ENCODE results near the gene SAA2.
"Not testable (repeated sequence)": the region's sequence is repeated elsewhere in the genome, so short reads cannot be mapped to it uniquely, and the experiment has no call there.

Gene SAA2

DNA sequence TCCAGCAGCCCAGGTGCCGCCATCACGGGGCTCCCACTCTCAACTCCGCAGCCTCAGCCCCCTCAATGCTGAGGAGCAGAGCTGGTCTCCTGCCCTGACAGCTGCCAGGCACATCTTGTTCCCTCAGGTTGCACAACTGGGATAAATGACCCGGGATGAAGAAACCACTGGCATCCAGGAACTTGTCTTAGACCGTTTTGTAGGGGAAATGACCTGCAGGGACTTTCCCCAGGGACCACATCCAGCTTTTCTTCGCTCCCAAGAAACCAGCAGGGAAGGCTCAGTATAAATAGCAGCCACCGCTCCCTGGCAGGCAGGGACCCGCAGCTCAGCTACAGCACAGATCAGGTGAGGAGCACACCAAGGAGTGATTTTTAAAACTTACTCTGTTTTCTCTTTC, 17.5 kb upstream of the SAA2 start, which contains the start of gene SAA1:
Gene SAA1, plus strand, starts transcription at position 316 of the 400 bp plus-strand sequence. CDS start 624 bp downstream, outside the sequence.
- H3K4me3 ChIP-seq (ENCODE audit: low read depth, low read length) = no peak within 1 kb of the TSS
- TF ChIP-seq, protein P1, sequence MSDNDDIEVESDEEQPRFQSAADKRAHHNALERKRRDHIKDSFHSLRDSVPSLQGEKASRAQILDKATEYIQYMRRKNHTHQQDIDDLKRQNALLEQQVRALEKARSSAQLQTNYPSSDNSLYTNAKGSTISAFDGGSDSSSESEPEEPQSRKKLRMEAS (IDR thresholded peaks at IDR 0.05; ENCODE audit: low read depth, low read length) = no peak
- TF ChIP-seq, protein P2, sequence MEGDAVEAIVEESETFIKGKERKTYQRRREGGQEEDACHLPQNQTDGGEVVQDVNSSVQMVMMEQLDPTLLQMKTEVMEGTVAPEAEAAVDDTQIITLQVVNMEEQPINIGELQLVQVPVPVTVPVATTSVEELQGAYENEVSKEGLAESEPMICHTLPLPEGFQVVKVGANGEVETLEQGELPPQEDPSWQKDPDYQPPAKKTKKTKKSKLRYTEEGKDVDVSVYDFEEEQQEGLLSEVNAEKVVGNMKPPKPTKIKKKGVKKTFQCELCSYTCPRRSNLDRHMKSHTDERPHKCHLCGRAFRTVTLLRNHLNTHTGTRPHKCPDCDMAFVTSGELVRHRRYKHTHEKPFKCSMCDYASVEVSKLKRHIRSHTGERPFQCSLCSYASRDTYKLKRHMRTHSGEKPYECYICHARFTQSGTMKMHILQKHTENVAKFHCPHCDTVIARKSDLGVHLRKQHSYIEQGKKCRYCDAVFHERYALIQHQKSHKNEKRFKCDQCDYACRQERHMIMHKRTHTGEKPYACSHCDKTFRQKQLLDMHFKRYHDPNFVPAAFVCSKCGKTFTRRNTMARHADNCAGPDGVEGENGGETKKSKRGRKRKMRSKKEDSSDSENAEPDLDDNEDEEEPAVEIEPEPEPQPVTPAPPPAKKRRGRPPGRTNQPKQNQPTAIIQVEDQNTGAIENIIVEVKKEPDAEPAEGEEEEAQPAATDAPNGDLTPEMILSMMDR (IDR thresholded peaks at IDR 0.05; ENCODE audit: low read depth, low read length) = no peak
- TF ChIP-seq POLR2A (IDR thresholded peaks at IDR 0.05; ENCODE audit: extremely low read depth, insufficient read length) (no peak), MYC (IDR thresholded peaks at IDR 0.05; ENCODE audit: low read depth, low read length) (no peak)
- DNase-seq (ENCODE audit: low read depth) = no peak

DNA sequence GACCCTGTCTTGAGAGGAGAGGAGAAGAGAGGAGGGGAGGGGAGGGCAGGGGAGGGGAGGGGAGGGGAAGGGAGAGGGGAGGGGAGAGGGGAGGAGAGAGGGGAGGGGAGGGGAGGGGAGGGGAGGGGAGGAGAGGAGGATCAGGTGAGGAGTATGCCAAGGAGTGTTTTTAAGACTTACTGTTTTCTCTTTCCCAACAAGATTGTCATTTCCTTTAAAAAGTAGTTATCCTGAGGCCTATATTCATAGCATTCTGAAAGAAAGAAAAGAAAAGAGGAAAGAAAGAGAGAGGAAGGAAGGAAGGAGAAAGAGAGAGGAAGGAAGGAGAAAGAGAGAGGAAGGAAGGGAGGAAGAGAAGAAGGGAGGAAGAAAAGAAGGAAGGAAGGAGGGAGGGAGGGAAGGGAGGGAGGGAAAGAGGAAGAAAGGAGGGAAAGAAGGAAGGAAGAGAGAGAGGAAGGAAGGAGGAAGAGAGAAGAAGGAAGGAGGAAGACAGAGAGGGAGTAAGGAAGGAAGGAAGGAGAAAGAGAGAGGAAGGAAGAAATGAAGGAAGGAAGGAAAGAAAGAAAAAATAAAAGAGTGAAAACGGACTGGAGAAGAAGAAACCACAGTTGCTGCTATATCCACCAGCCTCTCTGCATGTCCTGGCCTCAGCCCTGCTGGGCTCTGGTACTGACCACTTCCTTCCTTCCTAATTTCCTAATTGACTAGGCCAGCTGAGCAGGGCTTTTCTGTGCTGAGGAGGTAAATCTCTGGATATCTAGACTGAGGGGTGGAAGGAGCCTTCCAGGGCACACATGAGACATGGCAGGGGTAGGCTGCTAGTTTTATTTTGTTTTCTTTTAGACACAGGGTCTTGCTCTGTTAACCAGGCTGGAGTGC, 16.4 kb upstream of the SAA2 start:
- H3K4me3 ChIP-seq (ENCODE audit: low read depth, low read length) = no peak overlapping the region
- no peak for DNase-seq (ENCODE audit: low read depth)
- TF ChIP-seq, protein P1 (IDR thresholded peaks at IDR 0.05; ENCODE audit: low read depth, low read length) = no peak
- TF ChIP-seq POLR2A (IDR thresholded peaks at IDR 0.05; ENCODE audit: extremely low read depth, insufficient read length) = no peak
- TF ChIP-seq, protein P2 (IDR thresholded peaks at IDR 0.05; ENCODE audit: low read depth, low read length) = no peak
- TF ChIP-seq MYC (IDR thresholded peaks at IDR 0.05; ENCODE audit: low read depth, low read length) = no peak

DNA sequence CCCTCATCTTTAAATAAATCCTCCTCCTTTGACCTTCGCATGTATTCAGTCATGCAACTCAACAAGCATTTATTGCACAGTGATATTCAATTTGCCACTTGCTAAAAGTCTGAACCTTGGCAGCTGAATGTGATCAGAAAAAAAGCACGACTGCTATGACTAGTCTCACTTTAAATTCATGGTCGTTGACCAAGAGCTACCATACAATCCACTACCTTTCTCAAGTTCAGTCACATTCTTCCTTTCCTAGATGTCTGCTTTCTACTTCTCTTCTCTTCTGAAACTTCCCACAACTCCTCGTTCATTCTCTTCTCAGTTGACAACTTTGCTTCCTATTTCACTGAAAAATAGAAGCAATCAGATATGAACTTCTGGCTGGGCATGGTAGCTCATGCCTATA, 15.6 kb upstream of the SAA2 start:
- DNase-seq (ENCODE audit: low read depth) = no peak
- no peak overlapping the region for H3K4me3 ChIP-seq (ENCODE audit: low read depth, low read length)
- no peak for TF ChIP-seq POLR2A (IDR thresholded peaks at IDR 0.05; ENCODE audit: extremely low read depth, insufficient read length)
- TF ChIP-seq, protein P1 (IDR thresholded peaks at IDR 0.05; ENCODE audit: low read depth, low read length) = no peak
- TF ChIP-seq, protein P2 (IDR thresholded peaks at IDR 0.05; ENCODE audit: low read depth, low read length) = no peak
- TF ChIP-seq MYC (IDR thresholded peaks at IDR 0.05; ENCODE audit: low read depth, low read length) = no peak

DNA sequence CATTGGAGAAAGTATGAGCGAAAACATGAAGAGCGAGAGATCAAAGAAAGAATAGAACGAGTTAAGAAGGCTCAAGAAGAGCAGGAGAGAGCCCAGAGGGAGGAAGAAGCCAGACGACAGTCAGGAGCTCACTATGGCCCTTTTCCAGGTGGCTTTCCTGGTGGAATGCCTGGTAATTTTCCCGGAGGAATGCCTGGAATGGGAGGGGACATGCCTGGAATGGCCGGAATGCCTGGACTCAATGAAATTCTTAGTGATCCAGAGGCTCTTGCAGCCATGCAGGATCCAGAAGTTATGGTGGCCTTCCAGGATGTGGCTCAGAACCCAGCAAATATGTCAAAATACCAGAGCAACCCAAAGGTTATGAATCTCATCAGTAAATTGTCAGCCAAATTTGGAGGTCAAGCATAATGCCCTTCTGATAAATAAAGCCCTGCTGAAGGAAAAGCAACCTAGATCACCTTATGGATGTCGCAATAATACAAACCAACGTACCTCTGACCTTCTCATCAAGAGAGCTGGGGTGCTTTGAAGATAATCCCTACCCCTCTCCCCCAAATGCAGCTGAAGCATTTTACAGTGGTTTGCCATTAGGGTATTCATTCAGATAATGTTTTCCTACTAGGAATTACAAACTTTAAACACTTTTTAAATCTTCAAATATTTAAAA, 14.3 kb upstream of the SAA2 start:
- not testable (repeated sequence) for H3K4me3 ChIP-seq (ENCODE audit: low read depth, low read length); DNase-seq (ENCODE audit: low read depth)

DNA sequence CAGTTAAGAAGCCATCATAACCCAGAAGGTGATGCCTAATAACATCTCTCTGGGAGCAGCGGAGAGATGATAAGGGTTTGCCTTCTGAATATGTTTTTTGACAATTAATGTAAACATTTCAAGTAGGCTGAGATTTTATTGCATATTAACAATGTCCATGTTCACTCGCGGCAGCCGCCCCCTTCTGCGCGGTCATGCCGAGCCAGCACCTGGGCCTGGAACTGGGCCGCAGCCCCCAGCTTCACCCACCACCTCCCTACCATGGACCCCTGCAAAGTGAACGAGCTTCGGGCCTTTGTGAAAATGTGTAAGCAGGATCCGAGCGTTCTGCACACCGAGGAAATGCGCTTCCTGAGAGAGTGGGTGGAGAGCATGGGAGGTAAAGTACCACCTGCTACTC, 13.3 kb upstream of the SAA2 start:
- H3K4me3 ChIP-seq (ENCODE audit: low read depth, low read length) = no peak overlapping the region
- DNase-seq (ENCODE audit: low read depth) = no peak
- TF ChIP-seq, protein P2 (IDR thresholded peaks at IDR 0.05; ENCODE audit: low read depth, low read length) = no peak
- TF ChIP-seq MYC (IDR thresholded peaks at IDR 0.05; ENCODE audit: low read depth, low read length) = no peak
- no peak for TF ChIP-seq POLR2A (IDR thresholded peaks at IDR 0.05; ENCODE audit: extremely low read depth, insufficient read length)
- TF ChIP-seq, protein P1 (IDR thresholded peaks at IDR 0.05; ENCODE audit: low read depth, low read length) = no peak

DNA sequence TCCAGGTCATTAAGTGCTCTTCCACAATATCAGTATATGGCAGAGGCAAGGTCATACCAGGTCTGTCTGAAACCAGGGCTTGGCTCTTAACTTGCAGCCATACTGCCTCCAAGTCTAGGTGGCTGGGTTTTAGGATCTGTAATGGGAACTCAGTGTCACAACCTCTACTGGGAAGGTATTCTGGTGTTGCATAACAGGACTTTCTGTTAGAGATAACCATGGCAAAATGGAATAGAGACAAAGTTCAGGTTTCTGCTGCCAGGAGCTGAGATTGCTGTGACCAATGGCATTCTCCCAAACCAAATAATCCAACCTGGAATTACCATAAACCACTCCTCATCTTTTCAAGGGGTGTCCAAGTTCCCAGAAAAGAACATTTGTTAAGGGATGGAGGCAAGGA, 10.8 kb upstream of the SAA2 start:
- H3K4me3 ChIP-seq (ENCODE audit: low read depth, low read length) = no peak overlapping the region
- DNase-seq (ENCODE audit: low read depth) = no peak
- TF ChIP-seq, protein P1 (IDR thresholded peaks at IDR 0.05; ENCODE audit: low read depth, low read length) = no peak
- TF ChIP-seq MYC (IDR thresholded peaks at IDR 0.05; ENCODE audit: low read depth, low read length) (no peak), POLR2A (IDR thresholded peaks at IDR 0.05; ENCODE audit: extremely low read depth, insufficient read length) (no peak)
- TF ChIP-seq, protein P2 (IDR thresholded peaks at IDR 0.05; ENCODE audit: low read depth, low read length) = no peak

Data from NB4 (cell line).